Naive thymus-derived CD4-positive, alpha-beta T cell (primary cell): ENCODE results near the gene SMYD3. TPM values are rescaled to one million over a fixed set of nuclear protein-coding genes. Genes with fewer than 3 reads are reported as not detected.

Source experiments
- ATAC-seq: fragments of 150-1000 bp; cut with Tn5 transposase; 2 replicates; pipeline ENCODE4 v1.10.0; 2021; ENCODE audit warnings: mild to moderate bottlenecking, moderate library complexity
- CTCF ChIA-PET: fragments of 350-600 bp; sonication (Branson Sonifier 250); formaldehyde crosslinking; loops from one replicate; lab custom pipeline; 2021; ENCODE audit warnings: antibody characterized with exemption; lab: Charles Lee
- POLR2A ChIA-PET: fragments of 350-600 bp; sonication (Branson Sonifier 250); formaldehyde crosslinking; loops from one replicate; lab custom pipeline; 2021; ENCODE audit warnings: antibody characterized with exemption, inconsistent platforms; lab: Charles Lee
- DNase-seq, 9 donors: peaks; one replicate each; pipeline versions ENCODE4 v3.0.0 to v3.0.0-alpha.2; 2020 to 2022; ENCODE audit warnings: mixed read lengths in 1 of 9
- H3K27ac ChIP-seq: one replicate; pipeline ENCODE4 v1.7.0; 2013; ENCODE audit warnings: mild to moderate bottlenecking, low read depth, low read length, moderate library complexity
- H3K27me3 ChIP-seq, 2 donors: one replicate each; pipeline ENCODE4 v1.7.0; 2013; ENCODE audit warnings: low read length in 2 of 2, mild to moderate bottlenecking in 2 of 2, moderate library complexity in 2 of 2; ENCODE audit not compliant: control insufficient read depth in 2 of 2, insufficient read depth in 2 of 2
- H3K36me3 ChIP-seq, 3 experiments: 1 replicate in 2 of 3; 2 replicates in 1 of 3; pipeline ENCODE4 v1.7.0; 2013; ENCODE audit warnings: low read length in 3 of 3, mild to moderate bottlenecking in 3 of 3, moderate library complexity in 1 of 3; ENCODE audit not compliant: insufficient read depth in 3 of 3, control insufficient read depth in 2 of 3
- H3K4me1 ChIP-seq, 2 donors: one replicate each; pipeline ENCODE4 v1.7.0; 2013; ENCODE audit warnings: low read length in 2 of 2, mild to moderate bottlenecking in 2 of 2, moderate library complexity in 1 of 2; ENCODE audit not compliant: control insufficient read depth in 2 of 2, insufficient read depth in 2 of 2
- H3K4me3 ChIP-seq: 2 replicates; pipeline ENCODE4 v1.7.0; 2013; ENCODE audit warnings: mild to moderate bottlenecking, low read length
- H3K9me3 ChIP-seq, 3 experiments: 1 replicate in 2 of 3; 2 replicates in 1 of 3; pipeline ENCODE4 v1.7.0; 2013; ENCODE audit warnings: low read length in 3 of 3; ENCODE audit not compliant: control insufficient read depth in 2 of 3
- H3K27ac Mint-ChIP-seq, 9 donors: one replicate each; pipeline ENCODE4 v1.8.0; 2020 to 2022; ENCODE audit warnings: mixed read lengths in 9 of 9, mild to moderate bottlenecking in 8 of 9, moderate library complexity in 5 of 9, inconsistent platforms in 2 of 9
- H3K27me3 Mint-ChIP-seq, 5 donors: one replicate each; pipeline ENCODE4 v1.8.0; 2021 to 2022; ENCODE audit warnings: mixed read lengths in 5 of 5, mild to moderate bottlenecking in 1 of 5
- H3K36me3 Mint-ChIP-seq, 5 donors: one replicate each; pipeline ENCODE4 v1.8.0; 2020 to 2022; ENCODE audit warnings: mixed read lengths in 5 of 5, mild to moderate bottlenecking in 3 of 5, inconsistent platforms in 1 of 5
- H3K4me1 Mint-ChIP-seq, 7 donors: one replicate each; pipeline ENCODE4 v1.8.0; 2020 to 2022; ENCODE audit warnings: mixed read lengths in 7 of 7, mild to moderate bottlenecking in 3 of 7, inconsistent platforms in 1 of 7
- H3K4me3 Mint-ChIP-seq, 10 donors: one replicate each; pipeline ENCODE4 v1.8.0; 2020 to 2022; ENCODE audit warnings: mild to moderate bottlenecking in 10 of 10, mixed read lengths in 10 of 10, moderate library complexity in 6 of 10, inconsistent platforms in 2 of 10
- H3K9me3 Mint-ChIP-seq, 11 donors: one replicate each; pipeline ENCODE4 v1.8.0; 2020 to 2022; ENCODE audit warnings: mixed read lengths in 11 of 11, mild to moderate bottlenecking in 4 of 11, inconsistent platforms in 1 of 11, moderate library complexity in 1 of 11
- intact Hi-C, 2 donors: fragments of 100-400 bp; cut with micrococcal nuclease; formaldehyde crosslinking; loops; one replicate each; pipeline ENCODE4 v1.15.1; 2023
- polyA plus RNA-seq, 2 donors: library from polyadenylated mRNA; unstranded; fragments of 300-500 nt; fragmentation: Illumina TruSeq; gene quantifications; one replicate each; pipeline ENCODE4 v1.2.3, GENCODE V29; 2021
- total RNA-seq, 6 experiments: library from RNA in 5 of 6; stranded (reverse) in 5 of 6; gene quantifications; 1 replicate in 5 of 6; 2 replicates in 1 of 6; pipeline ENCODE4 v1.2.3 and lab custom pipeline; 2021 to 2026

SMYD3 gene
- total and polyA plus RNA-seq, 7 experiments from 2014 or later: 19.5 to 28.6 (median 24.4) TPM

DNA sequence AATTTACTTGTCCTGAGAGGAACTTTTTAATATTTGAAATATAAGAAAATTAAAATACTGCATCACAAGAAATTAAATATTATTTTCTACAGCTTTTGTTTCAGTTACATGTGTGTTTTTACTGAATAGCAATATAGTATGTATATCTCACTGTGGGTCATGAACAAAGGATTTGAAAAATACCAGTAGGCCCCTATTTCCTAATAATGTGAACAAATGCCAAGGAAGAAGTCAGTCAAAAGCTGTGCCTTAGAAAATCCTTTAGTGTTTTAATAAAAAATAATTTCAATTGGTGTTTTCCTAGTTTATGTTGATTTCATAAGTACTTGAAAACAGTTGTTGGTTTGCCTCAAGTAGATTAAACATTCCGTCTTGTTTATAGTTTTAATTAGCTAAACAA is 46.7 kb downstream of the SMYD3 start:
- H3K27ac Mint-ChIP-seq: no peak overlapping the region
- H3K4me3 Mint-ChIP-seq: no peak overlapping the region
- no peaks in the 10 kb centered on the region for H3K27me3 ChIP-seq
- H3K4me3 ChIP-seq: no peak overlapping the region
- intact Hi-C loops: no loop called here
- ChIA-PET POLR2A (interaction anchor here (0.6 kb wide), 1 partner anchor 1441 kb away, joined by 3 read pairs; no protein-coding TSS in a partner anchor), CTCF (no interaction called here)
- H3K4me1 Mint-ChIP-seq: peaks cover 6 to 39% (median 30%) of the 10 kb centered on the region in 7 donors
- no peaks in the 10 kb centered on the region for H3K4me1 ChIP-seq
- H3K36me3 ChIP-seq: no peaks in the 10 kb centered on the region
- no peaks in the 10 kb centered on the region for H3K9me3 ChIP-seq
- peaks cover 0 to 28% (median 13%) of the 10 kb centered on the region in 5 donors for H3K36me3 Mint-ChIP-seq
- H3K27ac ChIP-seq: no peak overlapping the region
- peaks cover 0 to 1% (median 0%) of the 10 kb centered on the region in 11 donors for H3K9me3 Mint-ChIP-seq
- DNase-seq (no peak), ATAC-seq (no peak)
- H3K27me3 Mint-ChIP-seq: no peaks in the 10 kb centered on the region

DNA sequence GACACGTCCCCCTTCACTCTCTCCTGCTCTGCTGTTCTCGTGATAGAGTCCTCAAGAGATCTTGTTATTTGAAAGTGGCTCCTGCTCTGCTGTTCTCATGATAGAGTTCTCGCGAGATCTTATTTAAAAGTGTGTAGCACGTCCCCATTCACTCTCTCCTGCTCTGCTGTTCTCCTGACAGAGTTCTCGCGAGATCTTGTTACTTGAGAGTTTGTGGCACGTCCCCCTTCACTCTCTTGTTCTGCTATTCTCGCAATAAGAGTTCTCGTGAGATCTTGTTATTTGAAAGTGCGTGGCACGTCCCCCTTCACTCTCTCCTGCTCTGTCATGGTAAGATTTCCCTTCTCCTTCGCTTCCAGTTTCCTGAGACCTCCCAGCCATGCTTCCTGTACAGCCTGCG is 47.9 kb downstream of the SMYD3 start:
- H3K36me3 ChIP-seq: no peaks in the 10 kb centered on the region
- no peaks in the 10 kb centered on the region for H3K4me1 ChIP-seq
- intact Hi-C loops: no loop called here
- POLR2A ChIA-PET: no interaction called here
- DNase-seq (no peak), ATAC-seq (no peak)
- H3K27me3 ChIP-seq: no peaks in the 10 kb centered on the region
- CTCF ChIA-PET: no interaction called here
- Mint-ChIP-seq H3K27me3 (no peaks in the 10 kb centered on the region), H3K36me3 (peaks cover 0 to 26% (median 13%) of the 10 kb centered on the region in 5 donors), H3K4me3 (no peak overlapping the region), H3K4me1 (peaks cover 6 to 39% (median 28%) of the 10 kb centered on the region in 7 donors), H3K9me3 (peaks cover 0 to 1% (median 0%) of the 10 kb centered on the region in 11 donors), H3K27ac (no peak overlapping the region)
- H3K9me3 ChIP-seq: no peaks in the 10 kb centered on the region
- no peak overlapping the region for H3K27ac ChIP-seq
- H3K4me3 ChIP-seq: no peak overlapping the region

DNA sequence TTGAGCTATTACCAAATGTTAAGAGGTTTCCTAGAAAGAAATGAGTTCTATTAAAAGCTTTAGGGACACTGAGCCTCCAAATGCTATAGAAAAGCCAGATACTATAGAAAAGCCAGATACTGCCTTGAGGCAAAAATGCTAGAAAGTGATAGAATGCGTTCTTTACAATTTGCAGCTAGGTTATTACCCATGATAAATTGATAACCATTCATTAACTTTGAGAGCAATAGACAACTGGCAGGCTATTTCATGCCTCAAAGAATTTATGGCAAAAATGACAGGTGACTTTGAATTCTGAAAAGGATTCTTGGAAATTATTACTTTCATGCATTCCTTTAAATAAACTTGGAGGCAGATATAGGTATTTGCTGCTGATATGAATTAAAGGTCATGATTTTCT is 51.6 kb downstream of the SMYD3 start:
- no peak overlapping the region for H3K4me3 ChIP-seq
- Mint-ChIP-seq H3K4me1 (peaks cover 6 to 33% (median 22%) of the 10 kb centered on the region in 7 donors), H3K27me3 (no peaks in the 10 kb centered on the region), H3K9me3 (peaks cover 0 to 1% (median 0%) of the 10 kb centered on the region in 11 donors), H3K36me3 (peaks cover 0 to 17% (median 11%) of the 10 kb centered on the region in 5 donors), H3K4me3 (no peak overlapping the region), H3K27ac (no peak overlapping the region)
- H3K4me1 ChIP-seq: no peaks in the 10 kb centered on the region
- no peaks in the 10 kb centered on the region for H3K36me3 ChIP-seq
- ATAC-seq (no peak), DNase-seq (no peak)
- H3K9me3 ChIP-seq: no peaks in the 10 kb centered on the region
- intact Hi-C loops: no loop called here
- CTCF ChIA-PET: no interaction called here
- POLR2A ChIA-PET: no interaction called here
- no peak overlapping the region for H3K27ac ChIP-seq
- no peaks in the 10 kb centered on the region for H3K27me3 ChIP-seq

DNA sequence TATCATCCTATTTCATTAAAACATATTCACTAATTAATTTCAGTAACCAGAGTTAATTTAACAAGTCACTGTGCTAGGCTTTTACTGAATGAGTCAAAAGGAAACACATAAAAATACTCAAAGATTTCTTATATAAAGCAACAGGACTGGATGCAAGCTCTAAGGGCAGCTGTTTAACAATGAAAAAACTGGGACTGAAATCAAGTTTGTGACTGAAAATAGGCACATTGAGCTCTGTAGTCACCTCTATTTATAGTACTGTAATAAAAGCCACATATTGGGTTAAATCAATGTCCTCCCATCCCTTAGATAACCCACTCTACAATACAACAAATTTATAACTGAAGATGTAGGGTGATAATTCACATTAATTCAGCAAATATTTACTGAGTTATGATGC is 52.4 kb downstream of the SMYD3 start:
- Histone ChIP-seq H3K4me3 (no peak overlapping the region), H3K36me3 (no peaks in the 10 kb centered on the region), H3K27me3 (no peaks in the 10 kb centered on the region), H3K4me1 (no peaks in the 10 kb centered on the region), H3K27ac (no peak overlapping the region), H3K9me3 (no peaks in the 10 kb centered on the region)
- H3K4me1 Mint-ChIP-seq: peaks cover 2 to 27% (median 16%) of the 10 kb centered on the region in 7 donors
- H3K9me3 Mint-ChIP-seq: peaks cover 0 to 1% (median 0%) of the 10 kb centered on the region in 11 donors
- peaks cover 0 to 17% (median 11%) of the 10 kb centered on the region in 5 donors for H3K36me3 Mint-ChIP-seq
- no peak for ATAC-seq
- H3K4me3 Mint-ChIP-seq: no peak overlapping the region
- CTCF ChIA-PET: no interaction called here
- intact Hi-C loops: no loop called here
- POLR2A ChIA-PET: no interaction called here
- no peak for DNase-seq
- no peak overlapping the region for H3K27ac Mint-ChIP-seq
- no peaks in the 10 kb centered on the region for H3K27me3 Mint-ChIP-seq

DNA sequence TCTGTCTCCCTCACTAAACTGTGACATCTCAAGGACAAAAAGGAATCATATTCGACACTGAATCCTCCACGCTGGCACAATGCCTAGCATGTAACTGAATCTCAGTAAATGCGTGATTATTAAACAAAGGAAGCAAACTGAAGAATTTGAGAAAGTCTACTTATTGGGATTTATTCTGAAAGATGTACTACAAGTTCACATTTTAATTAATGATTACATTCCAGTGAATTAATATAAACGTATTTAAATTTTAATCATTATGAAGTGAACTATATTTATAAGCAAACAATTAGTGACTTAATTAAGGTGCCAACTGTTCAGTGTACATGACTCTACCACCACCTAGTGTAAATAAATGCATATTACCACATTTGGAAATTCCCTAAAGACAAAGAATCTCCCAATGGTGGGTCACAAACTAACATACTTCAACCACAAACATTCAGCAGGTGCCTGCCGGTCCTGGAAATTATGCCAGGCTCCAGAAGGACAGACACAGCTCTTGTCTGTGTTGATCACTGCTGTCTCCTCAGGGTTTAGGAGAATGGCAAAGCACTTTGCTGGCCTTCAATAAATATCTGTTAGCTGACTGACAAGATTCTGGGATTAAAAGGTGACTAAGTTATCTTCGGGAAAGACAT is 56.3 kb downstream of the SMYD3 start:
- ATAC-seq (no peak), DNase-seq (peak in 1 of 9 donors; percentile 2)
- Histone ChIP-seq H3K4me1 (no peaks in the 10 kb centered on the region), H3K27me3 (no peaks in the 10 kb centered on the region), H3K27ac (no peak overlapping the region), H3K4me3 (no peak overlapping the region), H3K36me3 (no peaks in the 10 kb centered on the region), H3K9me3 (no peaks in the 10 kb centered on the region)
- POLR2A ChIA-PET: no interaction called here
- intact Hi-C loops: loop anchor here in 1 of 2 donors (2.0 kb wide), 1 partner anchor 1296 kb away; the partner anchor contains the start of gene KIF26B
- Mint-ChIP-seq H3K4me3 (no peak overlapping the region), H3K27me3 (no peaks in the 10 kb centered on the region), H3K9me3 (peaks cover 0 to 19% (median 4%) of the 10 kb centered on the region in 11 donors), H3K36me3 (peaks cover 0 to 27% (median 26%) of the 10 kb centered on the region in 5 donors), H3K4me1 (peaks cover 0 to 16% (median 5%) of the 10 kb centered on the region in 7 donors), H3K27ac (no peak overlapping the region)
- CTCF ChIA-PET: interaction anchor here (0.6 to 1.5 kb wide), 3 partner anchors 560 to 1297 kb away, joined by 3 to 4 read pairs (median 4); no protein-coding TSS in a partner anchor

DNA sequence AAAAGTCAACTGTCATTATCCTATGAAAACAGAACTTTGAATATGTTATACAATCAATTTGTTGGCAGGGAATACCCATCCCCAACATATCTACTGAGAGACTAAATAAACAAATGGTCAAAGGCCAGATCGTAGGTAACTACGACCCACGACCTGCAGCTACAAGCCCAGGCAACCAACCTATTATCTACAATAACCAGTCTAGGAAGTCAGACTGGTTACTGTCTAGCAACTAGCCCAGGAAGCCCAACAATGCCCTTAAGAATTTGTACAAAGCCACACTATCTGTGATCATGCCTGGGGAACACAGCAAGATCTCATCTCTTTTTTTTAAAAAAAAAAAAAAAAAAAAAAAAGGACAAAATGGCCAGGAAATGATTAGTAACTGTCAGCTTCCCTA is 58.7 kb downstream of the SMYD3 start:
- no peak for ATAC-seq
- peaks cover 0 to 16% (median 5%) of the 10 kb centered on the region in 7 donors for H3K4me1 Mint-ChIP-seq
- peaks cover 0 to 19% (median 4%) of the 10 kb centered on the region in 11 donors for H3K9me3 Mint-ChIP-seq
- Histone ChIP-seq H3K4me3 (no peak overlapping the region), H3K27ac (no peak overlapping the region), H3K36me3 (no peaks in the 10 kb centered on the region), H3K4me1 (no peaks in the 10 kb centered on the region), H3K9me3 (no peaks in the 10 kb centered on the region), H3K27me3 (no peaks in the 10 kb centered on the region)
- no peak overlapping the region for H3K4me3 Mint-ChIP-seq
- ChIA-PET POLR2A (no interaction called here), CTCF (no interaction called here)
- H3K27me3 Mint-ChIP-seq: no peaks in the 10 kb centered on the region
- DNase-seq: no peak
- intact Hi-C loops: no loop called here
- no peak overlapping the region for H3K27ac Mint-ChIP-seq
- H3K36me3 Mint-ChIP-seq: peaks cover 0 to 30% (median 26%) of the 10 kb centered on the region in 5 donors

DNA sequence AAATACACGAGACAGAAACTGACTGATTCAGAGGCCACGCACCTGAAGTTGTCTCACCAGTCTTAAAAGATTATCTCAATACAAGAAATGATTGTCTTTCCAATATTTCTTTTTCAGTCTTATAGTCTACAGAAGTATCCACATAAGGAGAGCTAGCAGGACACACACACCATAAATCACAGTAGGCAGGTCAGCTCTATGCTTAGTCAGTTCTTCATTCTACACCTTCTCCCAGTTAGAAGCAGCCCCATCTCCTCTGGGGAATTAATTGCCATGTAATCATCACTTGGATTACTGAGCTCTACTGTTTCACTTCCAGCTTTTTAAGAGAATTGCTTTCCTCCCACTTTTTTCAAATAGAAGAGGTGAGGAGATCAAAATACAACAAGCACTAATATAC is 59.6 kb downstream of the SMYD3 start:
- Histone ChIP-seq H3K27me3 (no peaks in the 10 kb centered on the region), H3K9me3 (no peaks in the 10 kb centered on the region), H3K4me3 (no peak overlapping the region), H3K4me1 (no peaks in the 10 kb centered on the region), H3K36me3 (no peaks in the 10 kb centered on the region), H3K27ac (no peak overlapping the region)
- Mint-ChIP-seq H3K36me3 (peaks cover 0 to 35% (median 30%) of the 10 kb centered on the region in 5 donors), H3K9me3 (peaks cover 0 to 19% (median 5%) of the 10 kb centered on the region in 11 donors), H3K4me3 (no peak overlapping the region), H3K4me1 (peaks cover 0 to 16% (median 6%) of the 10 kb centered on the region in 7 donors), H3K27ac (no peak overlapping the region), H3K27me3 (no peaks in the 10 kb centered on the region)
- ChIA-PET POLR2A (no interaction called here), CTCF (no interaction called here)
- DNase-seq (no peak), ATAC-seq (no peak)
- intact Hi-C loops: no loop called here
